Measurements from ENCODE around the gene AFAP1.
A peak's percentile ranks its signal among the peaks of the same experiment; 100 is the strongest.

Gene AFAP1

GRCh38 chr4:7808752-7809151 lies 130.9 kb downstream of the AFAP1 start:
- H3K4me3 ChIP-seq: no peak overlapping the region
- no peaks in the 10 kb centered on the region for H3K4me1 ChIP-seq
- in situ Hi-C loops (cut with MboI; ENCODE audit: low sequenced_read_pairs): no loop called here
- H3K27me3 ChIP-seq (ENCODE audit: low read depth): no peaks in the 10 kb centered on the region
- no peaks in the 10 kb centered on the region for H3K9me3 ChIP-seq
- peaks cover 7% of the 10 kb centered on the region; the same call in 1 of the 2 replicates for H3K36me3 ChIP-seq (replicated peaks)
- DNase-seq (ENCODE audit: low spot score in 2 of 2): no peak

DNA sequence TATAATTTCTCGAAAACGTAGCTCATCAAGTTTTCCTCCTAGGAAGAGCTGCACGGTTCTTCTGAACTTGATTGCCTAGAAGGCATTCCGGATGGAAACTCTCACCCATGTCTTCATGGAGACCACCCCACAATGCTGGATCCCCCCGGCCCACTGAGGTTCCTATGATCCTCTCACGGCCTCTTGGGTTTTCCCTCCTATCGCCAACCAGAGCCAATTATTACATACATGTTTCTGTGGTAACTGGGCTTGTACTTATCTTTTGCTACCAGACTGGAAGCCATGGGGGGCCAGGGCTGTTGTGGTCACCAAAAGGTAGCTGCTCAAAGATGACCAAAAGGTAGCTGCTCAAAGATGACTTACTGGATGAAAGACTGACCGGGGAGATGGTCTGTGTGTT lies 131.5 kb downstream of the AFAP1 start:
- H3K27me3 ChIP-seq (ENCODE audit: low read depth): no peaks in the 10 kb centered on the region
- in situ Hi-C loops (cut with MboI; ENCODE audit: low sequenced_read_pairs): no loop called here
- H3K4me1 ChIP-seq: no peaks in the 10 kb centered on the region
- DNase-seq (ENCODE audit: low spot score in 2 of 2): no peak
- H3K36me3 ChIP-seq (replicated peaks): peaks cover 2% of the 10 kb centered on the region; the same call in 1 of the 2 replicates
- no peaks in the 10 kb centered on the region for H3K9me3 ChIP-seq
- no peak overlapping the region for H3K4me3 ChIP-seq

DNA sequence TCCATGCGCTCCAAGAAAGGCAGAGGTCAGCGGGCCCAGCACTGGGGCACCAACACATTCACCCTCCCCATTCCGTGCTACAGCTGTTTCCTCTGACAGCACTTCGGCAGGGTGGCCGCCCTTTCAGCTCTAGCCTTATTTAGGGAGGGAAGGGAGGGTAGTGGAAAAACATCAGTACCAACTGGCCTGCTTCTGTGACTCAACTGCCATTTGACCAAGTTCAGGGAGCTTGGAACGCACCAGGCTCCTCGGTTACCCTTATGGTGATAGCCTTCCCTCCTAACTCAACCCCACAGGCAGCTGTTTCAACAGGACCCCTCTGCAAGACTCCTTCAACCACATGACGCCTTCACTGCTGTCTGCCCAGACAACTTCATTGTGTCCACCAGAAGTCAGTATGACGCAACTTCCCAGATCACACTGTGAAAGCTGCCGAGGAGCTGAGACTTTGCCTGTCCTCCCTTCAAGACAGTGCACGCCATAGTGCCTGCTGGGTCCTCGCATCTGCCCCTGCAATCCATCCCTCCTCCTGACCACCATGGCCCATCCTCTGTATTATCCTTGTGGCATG lies 132.2 kb downstream of the AFAP1 start:
- in situ Hi-C loops (cut with MboI; ENCODE audit: low sequenced_read_pairs): no loop called here
- H3K9me3 ChIP-seq: no peaks in the 10 kb centered on the region
- H3K4me1 ChIP-seq: no peaks in the 10 kb centered on the region
- H3K36me3 ChIP-seq (replicated peaks): peaks cover 2% of the 10 kb centered on the region; the same call in 1 of the 2 replicates
- no peaks in the 10 kb centered on the region for H3K27me3 ChIP-seq (ENCODE audit: low read depth)
- DNase-seq (ENCODE audit: low spot score in 2 of 2): no peak
- no peak overlapping the region for H3K4me3 ChIP-seq

DNA sequence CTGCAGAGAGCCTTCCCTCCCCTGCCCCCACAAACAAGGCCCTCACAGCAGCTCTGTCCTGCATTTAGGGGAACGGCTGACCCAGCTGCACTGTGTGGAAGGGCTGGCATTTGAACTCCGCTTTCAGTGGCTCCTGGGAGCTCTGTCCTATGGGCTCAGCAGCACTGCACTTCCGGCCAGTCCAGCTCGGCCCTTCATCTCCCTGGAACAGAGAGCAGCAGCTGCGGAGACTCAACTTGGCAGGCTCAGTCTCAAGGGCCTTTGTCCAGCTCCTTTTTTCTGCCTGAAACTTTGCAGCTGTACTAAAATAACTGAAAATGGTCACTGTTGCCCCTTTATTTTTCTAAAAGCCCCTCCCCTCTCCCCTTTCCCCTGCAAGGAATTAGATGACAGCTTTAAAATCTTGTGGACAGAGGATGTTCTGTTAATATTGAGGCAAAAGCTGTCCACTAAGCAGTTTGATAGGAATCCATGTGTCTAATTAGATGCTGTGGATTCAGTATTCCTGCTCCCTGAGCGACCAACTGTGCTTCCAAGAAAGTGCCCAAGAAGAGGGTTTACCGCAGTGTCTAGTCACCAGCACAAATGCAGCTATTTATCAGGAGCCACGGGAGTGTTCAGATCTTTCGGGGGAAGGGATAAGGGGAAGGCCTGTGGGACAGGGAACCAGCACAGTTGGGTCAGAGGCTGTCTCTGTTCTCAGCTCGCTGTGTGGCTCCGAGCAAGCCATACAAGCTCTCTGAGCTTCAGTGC lies 133.1 kb downstream of the AFAP1 start:
- Histone ChIP-seq H3K9me3 (no peaks in the 10 kb centered on the region), H3K4me3 (no peak overlapping the region), H3K36me3 (replicated peaks) (peaks cover 2% of the 10 kb centered on the region; the same call in 1 of the 2 replicates), H3K4me1 (no peaks in the 10 kb centered on the region), H3K27me3 (ENCODE audit: low read depth) (no peaks in the 10 kb centered on the region)
- no peak for DNase-seq (ENCODE audit: low spot score in 2 of 2)
- in situ Hi-C loops (cut with MboI; ENCODE audit: low sequenced_read_pairs): no loop called here

GRCh38 chr4:7805533-7806337 lies 133.9 kb downstream of the AFAP1 start:
- Histone ChIP-seq H3K4me1 (no peaks in the 10 kb centered on the region), H3K4me3 (no peak overlapping the region), H3K36me3 (replicated peaks) (peaks cover 2% of the 10 kb centered on the region; the same call in 1 of the 2 replicates), H3K9me3 (no peaks in the 10 kb centered on the region), H3K27me3 (ENCODE audit: low read depth) (no peaks in the 10 kb centered on the region)
- no peak for DNase-seq (ENCODE audit: low spot score in 2 of 2)
- in situ Hi-C loops (cut with MboI; ENCODE audit: low sequenced_read_pairs): no loop called here

DNA sequence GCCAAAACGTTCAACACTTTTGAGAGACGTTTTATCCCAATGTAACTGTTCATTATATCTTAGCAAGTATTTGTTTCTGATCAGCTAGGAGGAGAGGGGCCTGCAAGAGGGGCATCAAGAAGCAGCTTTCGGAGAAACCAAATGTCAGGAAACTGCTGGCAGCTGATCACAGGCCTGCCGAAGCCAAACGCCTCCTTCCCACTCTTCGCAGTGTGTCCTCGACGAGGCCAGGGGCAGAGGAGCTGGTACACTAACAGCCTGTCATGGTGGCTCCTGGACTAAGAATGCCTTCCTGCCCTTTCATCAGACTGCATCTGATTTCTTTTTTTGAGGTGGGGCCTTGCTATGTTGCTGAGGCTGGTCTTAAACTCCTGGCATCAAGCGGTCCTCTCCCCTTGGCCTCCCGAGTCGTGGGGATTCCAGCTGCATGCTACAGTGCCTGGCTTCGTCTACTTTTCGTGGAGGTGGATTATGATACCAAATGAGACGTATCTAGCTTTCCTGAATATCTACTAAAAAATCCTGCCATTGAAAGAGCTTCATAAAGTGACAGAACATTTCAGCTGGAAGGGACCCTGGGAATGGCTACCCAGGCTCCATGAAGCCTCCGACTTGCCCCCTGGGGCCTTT lies 134.8 kb downstream of the AFAP1 start:
- in situ Hi-C loops (cut with MboI; ENCODE audit: low sequenced_read_pairs): loop anchor here (5.0 kb wide), 1 partner anchor 182 kb away; no protein-coding TSS in a partner anchor
- no peak for DNase-seq (ENCODE audit: low spot score in 2 of 2)
- Histone ChIP-seq H3K27me3 (ENCODE audit: low read depth) (no peaks in the 10 kb centered on the region), H3K4me3 (no peak overlapping the region), H3K4me1 (no peaks in the 10 kb centered on the region), H3K9me3 (no peaks in the 10 kb centered on the region), H3K36me3 (replicated peaks) (peaks cover 10% of the 10 kb centered on the region; the same call in 1 of the 2 replicates)

GRCh38 chr4:7803992-7804755 lies 135.5 kb downstream of the AFAP1 start:
- DNase-seq (ENCODE audit: low spot score in 2 of 2): peak; percentile 56 to 90
- Histone ChIP-seq H3K36me3 (replicated peaks) (peaks cover 9% of the 10 kb centered on the region; the same call in 1 of the 2 replicates), H3K9me3 (no peaks in the 10 kb centered on the region), H3K4me3 (no peak overlapping the region), H3K4me1 (no peaks in the 10 kb centered on the region), H3K27me3 (ENCODE audit: low read depth) (no peaks in the 10 kb centered on the region)
- in situ Hi-C loops (cut with MboI; ENCODE audit: low sequenced_read_pairs): loop anchor here (5.0 kb wide), 1 partner anchor 183 kb away; no protein-coding TSS in a partner anchor

GRCh38 chr4:7803371-7803770 lies 136.3 kb downstream of the AFAP1 start:
- Histone ChIP-seq H3K9me3 (no peaks in the 10 kb centered on the region), H3K27me3 (ENCODE audit: low read depth) (no peaks in the 10 kb centered on the region), H3K36me3 (replicated peaks) (peaks cover 9% of the 10 kb centered on the region; the same call in 1 of the 2 replicates), H3K4me1 (no peaks in the 10 kb centered on the region), H3K4me3 (no peak overlapping the region)
- no peak for DNase-seq (ENCODE audit: low spot score in 2 of 2)
- in situ Hi-C loops (cut with MboI; ENCODE audit: low sequenced_read_pairs): loop anchor here (5.0 kb wide), 1 partner anchor 184 kb away; no protein-coding TSS in a partner anchor

- H3K36me3 ChIP-seq (replicated peaks): peaks cover 9% of the 10 kb centered on the region; the same call in 1 of the 2 replicates
- in situ Hi-C loops (cut with MboI; ENCODE audit: low sequenced_read_pairs): loop anchor here (5.0 kb wide), 1 partner anchor 185 kb away; no protein-coding TSS in a partner anchor
- peak; percentile 71 to 87 for DNase-seq (ENCODE audit: low spot score in 2 of 2)
Measured at GRCh38 chr4:7802093-7802726, 137.5 kb downstream of the AFAP1 start.

GRCh38 chr4:7801641-7802040 lies 138.0 kb downstream of the AFAP1 start:
- DNase-seq (ENCODE audit: low spot score in 2 of 2): no peak
- Histone ChIP-seq H3K4me1 (no peaks in the 10 kb centered on the region), H3K36me3 (replicated peaks) (peaks cover 9% of the 10 kb centered on the region; the same call in 1 of the 2 replicates), H3K4me3 (no peak overlapping the region), H3K27me3 (ENCODE audit: low read depth) (no peaks in the 10 kb centered on the region), H3K9me3 (no peaks in the 10 kb centered on the region)
- in situ Hi-C loops (cut with MboI; ENCODE audit: low sequenced_read_pairs): loop anchor here (5.0 kb wide), 1 partner anchor 186 kb away; no protein-coding TSS in a partner anchor

More at GRCh38 chr4:7802093-7802726, 137.5 kb downstream of the AFAP1 start:
- H3K4me3 ChIP-seq: no peak overlapping the region
- no peaks in the 10 kb centered on the region for H3K4me1 ChIP-seq
- no peaks in the 10 kb centered on the region for H3K9me3 ChIP-seq
- H3K27me3 ChIP-seq (ENCODE audit: low read depth): no peaks in the 10 kb centered on the region

DNA sequence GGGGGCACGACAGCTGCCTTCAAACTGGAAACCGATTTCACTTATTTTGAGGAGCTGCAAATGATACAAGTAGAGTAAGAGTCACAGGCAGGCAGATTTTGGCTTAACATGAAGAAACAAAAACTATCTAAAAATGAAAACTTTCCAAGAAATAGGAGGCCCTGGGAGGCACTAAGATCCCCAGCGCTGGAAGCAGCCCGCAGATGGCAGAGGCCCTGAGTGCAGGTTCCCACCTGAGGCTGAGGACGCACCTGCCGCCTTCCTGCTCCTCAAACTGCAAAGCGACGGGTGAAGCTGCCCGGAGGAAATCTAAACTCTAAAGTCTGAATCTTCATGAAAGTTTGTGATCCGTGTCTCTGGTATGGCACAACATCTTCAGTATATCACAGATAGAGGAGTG lies 138.7 kb downstream of the AFAP1 start:
- Histone ChIP-seq H3K4me1 (no peaks in the 10 kb centered on the region), H3K27me3 (ENCODE audit: low read depth) (no peaks in the 10 kb centered on the region), H3K36me3 (replicated peaks) (peaks cover 9% of the 10 kb centered on the region; the same call in 1 of the 2 replicates), H3K4me3 (no peak overlapping the region), H3K9me3 (no peaks in the 10 kb centered on the region)
- in situ Hi-C loops (cut with MboI; ENCODE audit: low sequenced_read_pairs): loop anchor here (5.0 kb wide), 1 partner anchor 186 kb away; no protein-coding TSS in a partner anchor
- DNase-seq (ENCODE audit: low spot score in 2 of 2): no peak

- peaks cover 9% of the 10 kb centered on the region; the same call in 1 of the 2 replicates for H3K36me3 ChIP-seq (replicated peaks)
- H3K4me3 ChIP-seq: no peak overlapping the region
- no peaks in the 10 kb centered on the region for H3K9me3 ChIP-seq
- no peaks in the 10 kb centered on the region for H3K27me3 ChIP-seq (ENCODE audit: low read depth)
- no peak for DNase-seq (ENCODE audit: low spot score in 2 of 2)
- in situ Hi-C loops (cut with MboI; ENCODE audit: low sequenced_read_pairs): loop anchor here (5.0 kb wide), 1 partner anchor 187 kb away; no protein-coding TSS in a partner anchor
- H3K4me1 ChIP-seq: no peaks in the 10 kb centered on the region
Measured at GRCh38 chr4:7800410-7800809, 139.3 kb downstream of the AFAP1 start.
